Trophoblast cell (in vitro differentiated cells and primary cell): ENCODE data around the gene QRFP.
A peak's percentile ranks its signal among the peaks of the same experiment; 100 is the strongest.
"Not testable (repeated sequence)": the region's sequence is repeated elsewhere in the genome, so short reads cannot be mapped to it uniquely, and the experiment has no call there.

Experiments
- DNase-seq, 2 donors: peaks; one replicate each; pipeline ENCODE4 v3.0.0-alpha.2; 2016
- H2AFZ ChIP-seq: 2 replicates; pipeline ENCODE4 v1.6.1; 2013; ENCODE audit warnings: low read length, moderate library complexity, mild to moderate bottlenecking; ENCODE audit not compliant: insufficient read depth, poor library complexity
- H2AK5ac ChIP-seq: 2 replicates; pipeline ENCODE4 v1.6.1; 2013; ENCODE audit warnings: mild to moderate bottlenecking, low read length
- H2BK120ac ChIP-seq: 2 replicates; pipeline ENCODE4 v1.6.1; 2013; ENCODE audit warnings: low read length, mild to moderate bottlenecking, moderate library complexity; ENCODE audit not compliant: insufficient read depth, poor library complexity
- H2BK12ac ChIP-seq: 2 replicates; pipeline ENCODE4 v1.6.1; 2013; ENCODE audit warnings: mild to moderate bottlenecking, low read length, moderate library complexity
- H2BK5ac ChIP-seq: 2 replicates; pipeline ENCODE4 v1.6.1; 2013; ENCODE audit warnings: low read length, low read depth, moderate library complexity, mild to moderate bottlenecking; ENCODE audit not compliant: poor library complexity
- H3K14ac ChIP-seq: 2 replicates; pipeline ENCODE4 v1.6.1; 2013; ENCODE audit warnings: mild to moderate bottlenecking, low read length
- H3K18ac ChIP-seq: 2 replicates; pipeline ENCODE4 v1.6.1; 2013; ENCODE audit warnings: mild to moderate bottlenecking, low read length
- H3K23ac ChIP-seq: 2 replicates; pipeline ENCODE4 v1.6.1; 2013; ENCODE audit warnings: low read length
- H3K27ac ChIP-seq: 2 replicates; pipeline ENCODE4 v1.5.1; 2013; ENCODE audit warnings: low read depth, mild to moderate bottlenecking, inconsistent platforms, low read length, moderate library complexity
- H3K27me3 ChIP-seq: 2 replicates; pipeline ENCODE4 v1.6.1; 2013; ENCODE audit warnings: inconsistent platforms, mild to moderate bottlenecking, low read length, moderate library complexity; ENCODE audit not compliant: insufficient read depth
- H3K36me3 ChIP-seq, 2 experiments: 1 replicate in 1 of 2; 2 replicates in 1 of 2; pipeline ENCODE4 v1.6.1; 2013; ENCODE audit warnings: low read length in 2 of 2, mild to moderate bottlenecking in 2 of 2, moderate library complexity in 1 of 2; ENCODE audit not compliant: insufficient read depth in 2 of 2, control insufficient read depth in 1 of 2
- H3K4ac ChIP-seq: 2 replicates; pipeline ENCODE4 v1.6.1; 2013; ENCODE audit warnings: low read depth, mild to moderate bottlenecking, low read length, moderate library complexity
- H3K4me1 ChIP-seq, 2 experiments: 1 replicate in 1 of 2; 2 replicates in 1 of 2; pipeline ENCODE4 v1.6.1; 2013; ENCODE audit warnings: low read length in 2 of 2, mild to moderate bottlenecking in 2 of 2, moderate library complexity in 1 of 2; ENCODE audit not compliant: insufficient read depth in 2 of 2, control insufficient read depth in 1 of 2
- H3K4me2 ChIP-seq: 2 replicates; pipeline ENCODE4 v1.6.1; 2013; ENCODE audit warnings: inconsistent platforms, mild to moderate bottlenecking, low read length, moderate library complexity
- H3K4me3 ChIP-seq: 2 replicates; pipeline ENCODE4 v1.5.1; 2013; ENCODE audit warnings: mild to moderate bottlenecking, low read depth, low read length, inconsistent platforms
- H3K79me1 ChIP-seq: one replicate; pipeline ENCODE4 v1.6.1; 2013; ENCODE audit warnings: low read length
- H3K79me2 ChIP-seq: 2 replicates; pipeline ENCODE4 v1.6.1; 2013; ENCODE audit warnings: low read length, mild to moderate bottlenecking; ENCODE audit not compliant: control insufficient read depth, insufficient read depth, poor library complexity
- H3K9ac ChIP-seq: 2 replicates; pipeline ENCODE4 v1.6.1; 2013; ENCODE audit warnings: mild to moderate bottlenecking, low read length
- H3K9me3 ChIP-seq: 2 replicates; pipeline ENCODE4 v1.6.1; 2013; ENCODE audit warnings: low read depth, mild to moderate bottlenecking, control low read depth, inconsistent platforms, low read length; ENCODE audit not compliant: insufficient read depth
- H4K12ac ChIP-seq: 2 replicates; pipeline ENCODE4 v1.6.1; 2013; ENCODE audit warnings: low read depth, mild to moderate bottlenecking, low read length, moderate library complexity
- H4K8ac ChIP-seq: 2 replicates; pipeline ENCODE4 v1.6.1; 2013; ENCODE audit warnings: low read depth, mild to moderate bottlenecking, low read length, moderate library complexity
- H4K91ac ChIP-seq: one replicate; pipeline ENCODE4 v1.6.1; 2013; ENCODE audit warnings: low read depth, mild to moderate bottlenecking, low read length, moderate library complexity
- WGBS: extraction: QIAGEN DNeasy Blood & Tissue Kit; methylation state at CpG from one replicate; pipeline ENCODE4 v1.1.7; 2013; ENCODE audit warnings: missing lambda C conversion rate; ENCODE audit not compliant: insufficient read length, insufficient coverage; ENCODE audit errors: extremely low coverage; 5-methylcytosine and 5-hydroxymethylcytosine counted together

Gene QRFP

DNA sequence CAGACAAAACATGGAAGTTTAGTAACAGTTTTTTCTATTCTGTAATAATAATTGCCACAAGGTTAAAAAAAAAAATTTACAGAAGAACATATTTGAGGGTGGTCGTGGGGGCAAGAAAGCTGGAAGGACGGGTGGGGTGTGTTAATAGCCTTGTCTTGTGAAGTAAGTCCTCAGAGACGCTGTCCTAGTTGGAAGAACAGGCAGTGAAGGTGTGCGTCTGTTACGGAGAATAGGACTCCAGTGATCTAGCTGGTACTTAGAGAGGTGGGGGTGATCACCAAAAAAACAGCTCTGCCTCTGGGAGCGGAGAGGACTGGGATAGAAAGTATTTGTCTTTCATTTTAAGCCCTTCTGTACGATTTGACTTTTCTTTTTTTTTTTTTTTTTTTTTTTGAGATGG lies 43.8 kb downstream of the QRFP start:
- Histone ChIP-seq H2AFZ (no peak overlapping the region), H3K4me2 (no peak overlapping the region), H3K18ac (no peak overlapping the region), H3K79me1 (no peaks in the 10 kb centered on the region), H3K27ac (no peak overlapping the region), H3K9ac (no peak overlapping the region), H3K14ac (no peak overlapping the region), H2BK5ac (no peak overlapping the region), H3K4me1 (peaks cover 6 to 7% of the 10 kb centered on the region in 2 experiments), H3K27me3 (no peaks in the 10 kb centered on the region), H3K36me3 (peaks cover 10 to 13% of the 10 kb centered on the region in 2 experiments), H2BK120ac (no peak overlapping the region), H3K4ac (no peak overlapping the region), H3K23ac (no peak overlapping the region), H4K12ac (no peak overlapping the region), H2AK5ac (no peak overlapping the region), H3K4me3 (no peak overlapping the region), H2BK12ac (no peak overlapping the region), H3K79me2 (peaks cover 3% of the 10 kb centered on the region), H4K8ac (no peak overlapping the region), H3K9me3 (peaks cover 2% of the 10 kb centered on the region), H4K91ac (no peak overlapping the region)
- no peak for DNase-seq
- WGBS = no CpG with 5 or more reads among the region's 7 CpGs

DNA sequence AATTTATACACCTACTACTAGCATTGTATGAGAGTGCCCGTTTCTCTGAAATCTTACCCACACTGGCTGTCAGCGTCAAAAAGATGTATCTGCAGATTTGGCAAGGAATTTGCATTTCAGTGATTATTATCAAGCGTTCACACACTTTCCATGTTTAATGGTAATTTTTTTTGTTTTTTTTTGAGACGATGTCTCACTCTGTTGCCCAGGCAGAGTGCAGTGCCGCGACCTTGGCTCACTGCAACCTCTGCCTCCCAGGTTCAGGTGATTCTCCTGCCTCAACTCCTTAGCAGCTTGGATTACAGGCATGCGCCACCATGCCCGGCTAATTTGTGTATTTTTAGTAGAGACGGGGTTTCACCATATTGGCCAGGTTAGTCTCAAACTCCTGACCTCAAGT lies 47.3 kb downstream of the QRFP start:
- WGBS = no CpG with 5 or more reads among the region's 9 CpGs
- Histone ChIP-seq H3K27ac (no peak overlapping the region), H3K18ac (no peak overlapping the region), H3K23ac (no peak overlapping the region), H2AFZ (no peak overlapping the region), H2BK120ac (no peak overlapping the region), H3K4me1 (peaks cover 6 to 8% of the 10 kb centered on the region in 2 experiments), H3K14ac (no peak overlapping the region), H4K91ac (no peak overlapping the region), H3K4ac (peak overlapping the region; percentile 55), H3K27me3 (no peaks in the 10 kb centered on the region), H3K9ac (no peak overlapping the region), H3K36me3 (no peaks in the 10 kb centered on the region), H3K79me1 (no peaks in the 10 kb centered on the region), H3K9me3 (no peaks in the 10 kb centered on the region), H3K4me3 (no peak overlapping the region), H2BK12ac (no peak overlapping the region), H3K4me2 (no peak overlapping the region), H4K12ac (no peak overlapping the region), H3K79me2 (peaks cover 6% of the 10 kb centered on the region), H2AK5ac (no peak overlapping the region), H2BK5ac (no peak overlapping the region), H4K8ac (no peak overlapping the region)
- no peak for DNase-seq

DNA sequence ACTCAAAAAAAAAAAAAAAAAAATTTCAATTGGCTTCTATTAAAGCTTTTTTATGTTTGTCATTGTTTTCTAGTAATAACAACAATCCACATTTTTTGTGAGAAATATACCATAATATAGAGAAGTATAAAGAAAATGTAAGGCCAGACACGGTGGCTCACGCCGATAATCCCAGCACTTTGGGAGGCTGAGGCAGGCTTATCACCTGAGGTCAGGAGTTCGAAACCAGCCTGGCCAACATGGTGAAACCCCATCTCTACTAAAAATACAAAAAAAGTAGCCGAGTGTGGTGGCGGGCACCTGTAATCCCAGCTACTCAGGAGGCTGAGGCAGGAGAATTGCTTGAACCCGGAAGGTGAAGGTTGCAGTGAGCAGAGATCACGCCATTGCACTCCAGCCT lies 48.1 kb downstream of the QRFP start:
- H3K79me1 ChIP-seq, H4K91ac ChIP-seq, H3K36me3 ChIP-seq, H3K4me3 ChIP-seq, H2BK5ac ChIP-seq, H2AK5ac ChIP-seq, H3K4me1 ChIP-seq, H3K4ac ChIP-seq, H3K27me3 ChIP-seq, H4K8ac ChIP-seq, H2BK12ac ChIP-seq, H3K14ac ChIP-seq, H4K12ac ChIP-seq, DNase-seq, H3K4me2 ChIP-seq, H3K23ac ChIP-seq, H3K9ac ChIP-seq, H3K27ac ChIP-seq, H3K79me2 ChIP-seq, H3K18ac ChIP-seq, H3K9me3 ChIP-seq, H2BK120ac ChIP-seq, H2AFZ ChIP-seq: not testable (repeated sequence)
- WGBS = no CpG with 5 or more reads among the region's 8 CpGs

DNA sequence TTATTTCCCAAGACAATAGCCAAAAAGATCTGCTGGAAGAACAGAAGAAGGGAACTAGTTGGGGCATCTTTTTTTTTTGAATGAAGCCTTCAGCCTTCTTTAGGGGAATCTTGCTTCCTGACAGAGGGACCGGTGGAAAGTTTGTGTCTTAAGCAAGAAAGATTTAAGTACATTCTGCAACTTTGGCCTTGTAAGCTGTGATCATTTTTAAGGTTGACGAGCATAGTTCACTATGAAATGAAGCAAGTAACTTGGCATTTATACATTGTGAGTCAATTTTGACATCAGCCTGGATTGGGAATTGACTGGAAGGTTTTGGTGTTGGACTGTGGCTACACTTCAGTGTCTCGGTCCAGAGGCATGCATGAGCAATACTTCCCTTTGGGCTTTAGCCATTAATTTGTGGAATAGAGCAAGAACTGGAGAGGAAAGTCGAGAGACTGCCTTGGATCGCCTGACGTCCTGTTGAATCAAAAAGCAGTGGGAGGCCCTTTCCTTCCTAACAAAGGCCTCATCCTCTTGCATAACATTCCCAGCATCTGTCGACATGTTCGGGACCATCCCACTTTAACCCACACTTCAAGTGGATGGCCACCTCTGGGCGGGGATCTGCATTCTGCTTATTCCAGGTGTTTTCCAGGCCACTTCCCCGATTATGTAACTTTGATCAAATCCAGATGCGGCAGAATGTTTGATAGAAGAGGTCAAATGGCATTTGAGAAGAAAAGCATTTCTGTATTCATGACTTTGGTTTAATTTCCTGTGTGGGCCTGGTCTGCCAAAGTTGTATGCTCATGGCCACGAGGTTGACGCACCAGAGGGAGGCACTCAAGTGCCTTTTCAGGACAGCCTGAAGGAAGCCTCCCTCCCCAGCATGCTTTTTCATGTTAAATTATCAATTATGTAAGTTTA lies 49.0 kb downstream of the QRFP start:
- Histone ChIP-seq H2AFZ (peak overlapping the region; percentile 40), H3K27ac (no peak overlapping the region), H3K4me1 (peaks cover 8 to 10% of the 10 kb centered on the region in 2 experiments), H4K12ac (no peak overlapping the region), H3K79me2 (peaks cover 6% of the 10 kb centered on the region), H2BK5ac (no peak overlapping the region), H2AK5ac (no peak overlapping the region), H4K91ac (no peak overlapping the region), H2BK120ac (no peak overlapping the region), H3K4ac (peak overlapping the region; percentile 67), H3K18ac (no peak overlapping the region), H3K4me2 (no peak overlapping the region), H3K27me3 (no peaks in the 10 kb centered on the region), H3K79me1 (no peaks in the 10 kb centered on the region), H3K14ac (no peak overlapping the region), H3K9ac (no peak overlapping the region), H3K4me3 (no peak overlapping the region), H3K9me3 (no peaks in the 10 kb centered on the region), H3K23ac (no peak overlapping the region), H4K8ac (no peak overlapping the region), H3K36me3 (no peaks in the 10 kb centered on the region), H2BK12ac (no peak overlapping the region)
- peak in 1 of 2 donors; percentile 22 for DNase-seq
- WGBS = no CpG with 5 or more reads among the region's 13 CpGs
